HCT116 (cell line): ENCODE data around the gene PXN. TPM values are rescaled to one million over a fixed set of nuclear protein-coding genes. Genes with fewer than 3 reads are reported as not detected.

Experiments
- ATAC-seq: fragments of 200-7000 bp; cut with Tn5 transposase; 2 replicates; pipeline ENCODE4 v1.9.1; 2020; ENCODE audit warnings: mild to moderate bottlenecking, moderate library complexity
- BruUV-seq: library from RNA; stranded (reverse); fragments of 400-500 nt; replicated peaks from 2 replicates; lab custom pipeline; 2021; lab: Mats Ljungman, UMichigan
- CTCF ChIA-PET: fragments of 300-600 bp; sonication (Branson Sonifier 250); formaldehyde crosslinking; loops from one replicate; lab custom pipeline; 2021; ENCODE audit warnings: antibody characterized with exemption; lab: Charles Lee
- POLR2A ChIA-PET: fragments of 300-600, 350-600 bp; sonication (Branson Sonifier 250); formaldehyde crosslinking; loops from one replicate; lab custom pipeline; 2021; ENCODE audit warnings: antibody characterized with exemption; lab: Charles Lee
- RAD21 ChIA-PET, 2 experiments: fragments of 300-600 bp; sonication (Branson Sonifier 250); formaldehyde crosslinking; loops; one replicate each; lab custom pipeline; 2023; ENCODE audit warnings: low total read pairs in 2 of 2; ENCODE audit not compliant: uncharacterized antibody in 2 of 2, unreplicated experiment in 2 of 2, low non-redundant PET in 1 of 2; lab: Charles Lee
- DNase-seq: peaks from one replicate; pipeline ENCODE4 v3.0.0-alpha.2; 2010; ENCODE audit warnings: low read depth, low spot score
- H2AFZ ChIP-seq: fragments of 200-600 bp; shearing (Covaris generic), sonication (generic); 2 replicates; pipeline ENCODE4 v1.6.1; 2017; ENCODE audit warnings: low read depth, mixed run types, mixed read lengths, antibody characterized with exemption, low read length; ENCODE audit not compliant: poor library complexity, severe bottlenecking
- H3K27ac ChIP-seq: 2 replicates; pipeline ENCODE4 v1.5.1; 2012; ENCODE audit warnings: low read depth, low read length
- H3K27me3 ChIP-seq: fragments of 200-600 bp; sonication (generic); 2 replicates; pipeline ENCODE4 v1.6.1; 2016; ENCODE audit warnings: mixed run types, low read length, mixed read lengths; ENCODE audit not compliant: insufficient read depth
- H3K36me3 ChIP-seq, 2 experiments: fragments of 200-500 bp in 1 of 2; fragments of 200-600 bp in 1 of 2; sonication (Bioruptor generic) in 1 of 2; sonication (generic) in 1 of 2; 2 replicates each; pipeline versions ENCODE4 v1.5.1 to v1.6.1; 2014 to 2016; ENCODE audit warnings: low read length in 2 of 2, inconsistent platforms in 1 of 2, mixed read lengths in 1 of 2, mixed run types in 1 of 2; ENCODE audit not compliant: insufficient read depth in 2 of 2, control insufficient read depth in 1 of 2
- H3K4me1 ChIP-seq, 2 experiments: fragments of 200-600 bp in 1 of 2; sonication (generic) in 1 of 2; 2 replicates each; pipeline versions ENCODE4 v1.5.1 to v1.6.1; 2012 to 2017; ENCODE audit warnings: low read length in 2 of 2, inconsistent platforms in 1 of 2, mild to moderate bottlenecking in 1 of 2, mixed read lengths in 1 of 2, mixed run types in 1 of 2, moderate library complexity in 1 of 2; ENCODE audit not compliant: insufficient read depth in 2 of 2, control insufficient read depth in 1 of 2
- H3K4me2 ChIP-seq: fragments of 200-600 bp; sonication (generic); 2 replicates; pipeline ENCODE4 v1.6.1; 2017; ENCODE audit warnings: mixed run types, low read length, mixed read lengths
- H3K4me3 ChIP-seq, 2 experiments: fragments of 200-600 bp in 1 of 2; sonication (generic) in 1 of 2; replicated peaks in 1 of 2; 2 replicates each; pipeline ENCODE4 v1.5.1; 2011 to 2016; ENCODE audit warnings: low read length in 2 of 2, control low read depth in 1 of 2, low read depth in 1 of 2, mild to moderate bottlenecking in 1 of 2, mixed read lengths in 1 of 2, mixed run types in 1 of 2
- H3K79me2 ChIP-seq: fragments of 200-600 bp; sonication (generic); 2 replicates; pipeline ENCODE4 v1.6.1; 2017; ENCODE audit warnings: mild to moderate bottlenecking, mixed run types, low read length, moderate library complexity, mixed read lengths; ENCODE audit not compliant: insufficient read depth
- H3K9ac ChIP-seq: fragments of 200-600 bp; sonication (generic); 2 replicates; pipeline ENCODE4 v1.6.1; 2016; ENCODE audit warnings: low read length, mixed read lengths
- H3K9me2 ChIP-seq: fragments of 200-600 bp; sonication (generic), shearing (Covaris generic); 2 replicates; pipeline ENCODE4 v1.6.1; 2017; ENCODE audit warnings: mixed run types, mild to moderate bottlenecking, moderate library complexity; ENCODE audit not compliant: insufficient read depth
- H3K9me3 ChIP-seq, 2 experiments: fragments of 200-500 bp in 1 of 2; fragments of 200-600 bp in 1 of 2; sonication (Bioruptor generic) in 1 of 2; sonication (generic) in 1 of 2; 2 replicates each; pipeline ENCODE4 v1.6.1; 2014 to 2017; ENCODE audit warnings: low read length in 2 of 2, mixed read lengths in 2 of 2, inconsistent platforms in 1 of 2, low read depth in 1 of 2, mild to moderate bottlenecking in 1 of 2, mixed run types in 1 of 2, moderate library complexity in 1 of 2; ENCODE audit not compliant: control insufficient read depth in 1 of 2, insufficient read depth in 1 of 2
- H4K20me1 ChIP-seq: fragments of 200-600 bp; sonication (generic), shearing (Covaris generic); 2 replicates; pipeline ENCODE4 v1.6.1; 2017; ENCODE audit warnings: mixed run types, mild to moderate bottlenecking, moderate library complexity; ENCODE audit not compliant: insufficient read depth
- CEBPB ChIP-seq: IDR thresholded peaks from 2 replicates; pipeline ENCODE4 v1.6.1; 2012; ENCODE audit warnings: low read depth
- EZH2 ChIP-seq: fragments of 200-600 bp; sonication (generic); IDR thresholded peaks from 2 replicates; pipeline ENCODE4 v1.6.1; 2017; ENCODE audit warnings: antibody characterized with exemption, mixed run types
- EZH2phosphoT487 ChIP-seq: fragments of 200-600 bp; IDR thresholded peaks from 2 replicates; pipeline ENCODE4 v1.6.1; 2018; ENCODE audit warnings: antibody characterized with exemption, borderline replicate concordance
- POLR2A ChIP-seq: IDR thresholded peaks from 2 replicates; pipeline ENCODE4 v1.7.0; 2011; ENCODE audit warnings: borderline replicate concordance; ENCODE audit not compliant: insufficient read depth, insufficient read length; ENCODE audit errors: extremely low read depth
- POLR2AphosphoS5 ChIP-seq: IDR thresholded peaks from 2 replicates; pipeline ENCODE4 v1.6.1; 2011; ENCODE audit warnings: mild to moderate bottlenecking, low read depth, low read length, moderate library complexity
- SRF ChIP-seq: IDR thresholded peaks from 2 replicates; pipeline ENCODE4 v1.6.1; 2012; ENCODE audit warnings: low read depth
- YY1 ChIP-seq: IDR thresholded peaks from 2 replicates; pipeline ENCODE4 v1.6.1; 2011; ENCODE audit warnings: low read length, low read depth, moderate library complexity, mild to moderate bottlenecking; ENCODE audit not compliant: insufficient replicate concordance; ENCODE audit errors: extremely low read depth
- ZFX ChIP-seq: fragments of 450-650 bp; IDR thresholded peaks from 2 replicates; pipeline ENCODE4 v1.6.1; 2017
- ZNF274 ChIP-seq: fragments of 200-500 bp; sonication (Bioruptor generic); IDR thresholded peaks from 2 replicates; pipeline ENCODE4 v1.6.1; 2014; ENCODE audit warnings: mild to moderate bottlenecking, low read depth, low read length, inconsistent platforms
- intact Hi-C: fragments of 100-400 bp; cut with micrococcal nuclease; formaldehyde crosslinking; loops from 2 replicates; pipeline ENCODE4 v1.10.0; 2022
- total RNA-seq: library from RNA; stranded (reverse); gene quantifications from one replicate; pipeline ENCODE4 v1.2.1, GENCODE V29; 2021; ENCODE audit not compliant: unreplicated experiment
- TF ChIP-seq, protein P1 (sequence below), 3 experiments: fragments of 200-600 bp in 1 of 3; sonication (generic) in 1 of 3; IDR thresholded peaks in 2 of 3; conservative IDR thresholded peaks in 1 of 3; 2 replicates each; pipeline ENCODE4 v1.5.1; 2012 to 2017; ENCODE audit warnings: low read depth in 2 of 3, low read length in 2 of 3, antibody characterized with exemption in 1 of 3, borderline replicate concordance in 1 of 3, control low read depth in 1 of 3, mild to moderate bottlenecking in 1 of 3, mixed read lengths in 1 of 3, mixed run types in 1 of 3, moderate library complexity in 1 of 3; ENCODE audit not compliant: insufficient read depth in 1 of 3
- TF ChIP-seq, protein P2 (sequence below): IDR thresholded peaks from 2 replicates; pipeline ENCODE4 v1.6.1; 2011; ENCODE audit warnings: mild to moderate bottlenecking, low read length, moderate library complexity; ENCODE audit not compliant: insufficient replicate concordance; ENCODE audit errors: extremely low read depth
- TF ChIP-seq, protein P3 (sequence below): IDR thresholded peaks from 2 replicates; pipeline ENCODE4 v1.6.1; 2012

The PXN gene
- total RNA-seq, 1 experiment from 2014 or later, result 211 TPM

DNA sequence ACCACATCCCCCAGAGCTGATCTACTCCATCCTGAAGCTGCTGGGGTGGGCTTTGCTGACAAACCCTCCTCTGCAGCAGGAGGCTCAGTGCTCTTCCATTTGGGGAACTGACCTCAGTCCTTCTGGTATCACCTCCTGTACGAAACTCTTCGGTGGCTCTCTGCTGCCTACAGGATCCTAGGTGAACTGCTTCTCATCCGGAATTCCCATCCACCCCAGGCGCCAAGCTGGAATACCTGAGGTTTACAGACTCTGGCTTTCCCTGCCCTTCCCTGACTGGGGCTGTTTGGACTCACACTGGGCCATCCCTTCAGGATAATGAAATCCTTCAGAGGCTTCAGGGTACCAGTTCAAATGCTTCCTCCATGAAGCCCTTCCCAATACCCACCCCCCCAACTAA lies 97.2 kb downstream of the PXN start:
- Histone ChIP-seq H3K4me1 (no peaks in the 10 kb centered on the region), H3K9me2 (no peaks in the 10 kb centered on the region), H3K9ac (no peak overlapping the region), H3K36me3 (peaks cover 52 to 65% of the 10 kb centered on the region in 2 experiments; a peak in 3 of 4 replicates), H2AFZ (no peak overlapping the region), H3K27ac (no peak overlapping the region), H3K79me2 (peaks cover 26% of the 10 kb centered on the region), H3K9me3 (no peaks in the 10 kb centered on the region), H3K4me3 (no peak overlapping the region), H3K4me2 (no peak overlapping the region), H3K27me3 (no peaks in the 10 kb centered on the region), H4K20me1 (no peaks in the 10 kb centered on the region)
- CTCF ChIA-PET, result no interaction called here
- TF ChIP-seq POLR2AphosphoS5, result no peak
- TF ChIP-seq, protein P1, sequence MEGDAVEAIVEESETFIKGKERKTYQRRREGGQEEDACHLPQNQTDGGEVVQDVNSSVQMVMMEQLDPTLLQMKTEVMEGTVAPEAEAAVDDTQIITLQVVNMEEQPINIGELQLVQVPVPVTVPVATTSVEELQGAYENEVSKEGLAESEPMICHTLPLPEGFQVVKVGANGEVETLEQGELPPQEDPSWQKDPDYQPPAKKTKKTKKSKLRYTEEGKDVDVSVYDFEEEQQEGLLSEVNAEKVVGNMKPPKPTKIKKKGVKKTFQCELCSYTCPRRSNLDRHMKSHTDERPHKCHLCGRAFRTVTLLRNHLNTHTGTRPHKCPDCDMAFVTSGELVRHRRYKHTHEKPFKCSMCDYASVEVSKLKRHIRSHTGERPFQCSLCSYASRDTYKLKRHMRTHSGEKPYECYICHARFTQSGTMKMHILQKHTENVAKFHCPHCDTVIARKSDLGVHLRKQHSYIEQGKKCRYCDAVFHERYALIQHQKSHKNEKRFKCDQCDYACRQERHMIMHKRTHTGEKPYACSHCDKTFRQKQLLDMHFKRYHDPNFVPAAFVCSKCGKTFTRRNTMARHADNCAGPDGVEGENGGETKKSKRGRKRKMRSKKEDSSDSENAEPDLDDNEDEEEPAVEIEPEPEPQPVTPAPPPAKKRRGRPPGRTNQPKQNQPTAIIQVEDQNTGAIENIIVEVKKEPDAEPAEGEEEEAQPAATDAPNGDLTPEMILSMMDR (IDR thresholded peaks at IDR 0.05 in 2 of 3, conservative IDR thresholded peaks at IDR 0.05 in 1 of 3; ENCODE audit: borderline replicate concordance in 1 of 3, insufficient read depth in 1 of 3, low read depth in 2 of 3, low read length in 2 of 3), result no peak
- no peak for TF ChIP-seq ZNF274
- no peak for TF ChIP-seq YY1
- no peak for TF ChIP-seq ZFX
- TF ChIP-seq, protein P2, sequence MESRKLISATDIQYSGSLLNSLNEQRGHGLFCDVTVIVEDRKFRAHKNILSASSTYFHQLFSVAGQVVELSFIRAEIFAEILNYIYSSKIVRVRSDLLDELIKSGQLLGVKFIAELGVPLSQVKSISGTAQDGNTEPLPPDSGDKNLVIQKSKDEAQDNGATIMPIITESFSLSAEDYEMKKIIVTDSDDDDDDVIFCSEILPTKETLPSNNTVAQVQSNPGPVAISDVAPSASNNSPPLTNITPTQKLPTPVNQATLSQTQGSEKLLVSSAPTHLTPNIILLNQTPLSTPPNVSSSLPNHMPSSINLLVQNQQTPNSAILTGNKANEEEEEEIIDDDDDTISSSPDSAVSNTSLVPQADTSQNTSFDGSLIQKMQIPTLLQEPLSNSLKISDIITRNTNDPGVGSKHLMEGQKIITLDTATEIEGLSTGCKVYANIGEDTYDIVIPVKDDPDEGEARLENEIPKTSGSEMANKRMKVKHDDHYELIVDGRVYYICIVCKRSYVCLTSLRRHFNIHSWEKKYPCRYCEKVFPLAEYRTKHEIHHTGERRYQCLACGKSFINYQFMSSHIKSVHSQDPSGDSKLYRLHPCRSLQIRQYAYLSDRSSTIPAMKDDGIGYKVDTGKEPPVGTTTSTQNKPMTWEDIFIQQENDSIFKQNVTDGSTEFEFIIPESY, result no peak
- TF ChIP-seq, protein P3, sequence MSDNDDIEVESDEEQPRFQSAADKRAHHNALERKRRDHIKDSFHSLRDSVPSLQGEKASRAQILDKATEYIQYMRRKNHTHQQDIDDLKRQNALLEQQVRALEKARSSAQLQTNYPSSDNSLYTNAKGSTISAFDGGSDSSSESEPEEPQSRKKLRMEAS, result no peak
- TF ChIP-seq SRF, result no peak
- no peak for TF ChIP-seq EZH2
- no peak for TF ChIP-seq POLR2A
- no peak for TF ChIP-seq EZH2phosphoT487
- no peak for TF ChIP-seq CEBPB
- DNase-seq (no peak), ATAC-seq (peak; percentile 57)
- RAD21 ChIA-PET, result no interaction called here
- TSS peak; percentile 17 for BruUV-seq
- intact Hi-C loops, result no loop called here
- POLR2A ChIA-PET, result no interaction called here
